Endothelial cell of umbilical vein (primary cell): Measurements from ENCODE around the gene ANKRD44.

Experiments used
- GATA2 ChIP-seq: IDR thresholded peaks from 2 replicates; pipeline ENCODE4 v1.7.0; 2011; ENCODE audit warnings: low read depth, mild to moderate bottlenecking, moderate library complexity, mixed read lengths, low read length; ENCODE audit not compliant: insufficient read length, insufficient read depth
- MYC ChIP-seq: IDR thresholded peaks from one replicate; pipeline ENCODE4 v1.6.1; 2011; ENCODE audit warnings: mild to moderate bottlenecking, low read depth, low read length
- POLR2A ChIP-seq: IDR thresholded peaks from 2 replicates; pipeline ENCODE4 v1.6.1; 2012; ENCODE audit warnings: low read depth, mild to moderate bottlenecking, control low read depth, low read length
- TF ChIP-seq, protein P1 (sequence below): IDR thresholded peaks from 2 replicates; pipeline ENCODE4 v1.6.1; 2011; ENCODE audit not compliant: insufficient read depth, insufficient read length
- TF ChIP-seq, protein P2 (sequence below), 2 donors: IDR thresholded peaks; 1 replicate in 1 of 2; 2 replicates in 1 of 2; pipeline ENCODE4 v1.5.1; 2011; ENCODE audit warnings: low read length in 2 of 2, mild to moderate bottlenecking in 2 of 2, moderate library complexity in 2 of 2, control low read depth in 1 of 2, inconsistent platforms in 1 of 2, low read depth in 1 of 2; ENCODE audit not compliant: insufficient read depth in 1 of 2; ENCODE audit errors: extremely low read depth in 1 of 2

DNA sequence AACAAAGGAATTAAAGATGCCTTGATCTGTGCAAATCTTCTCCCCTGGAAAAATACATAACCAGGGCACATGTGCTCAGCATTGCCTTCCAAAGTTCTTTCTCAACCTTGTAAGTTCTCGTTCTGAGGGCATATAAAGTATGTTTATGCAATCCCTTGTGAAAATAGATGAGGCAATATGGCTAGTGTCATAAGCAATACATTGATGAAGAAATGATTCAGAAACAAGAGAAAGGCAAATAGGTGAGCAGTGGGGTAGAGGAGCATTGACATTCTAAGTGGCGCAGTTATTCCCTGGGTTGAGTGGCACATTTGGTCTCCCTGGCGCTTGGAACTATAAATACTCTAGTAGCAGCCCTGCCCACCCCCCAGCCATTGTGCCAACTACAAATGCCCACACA lies 326.6 kb downstream of the ANKRD44 start:
- no peak for TF ChIP-seq MYC
- no peak for TF ChIP-seq GATA2
- TF ChIP-seq POLR2A = no peak
- TF ChIP-seq, protein P1, sequence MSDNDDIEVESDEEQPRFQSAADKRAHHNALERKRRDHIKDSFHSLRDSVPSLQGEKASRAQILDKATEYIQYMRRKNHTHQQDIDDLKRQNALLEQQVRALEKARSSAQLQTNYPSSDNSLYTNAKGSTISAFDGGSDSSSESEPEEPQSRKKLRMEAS = no peak
- TF ChIP-seq, protein P2, sequence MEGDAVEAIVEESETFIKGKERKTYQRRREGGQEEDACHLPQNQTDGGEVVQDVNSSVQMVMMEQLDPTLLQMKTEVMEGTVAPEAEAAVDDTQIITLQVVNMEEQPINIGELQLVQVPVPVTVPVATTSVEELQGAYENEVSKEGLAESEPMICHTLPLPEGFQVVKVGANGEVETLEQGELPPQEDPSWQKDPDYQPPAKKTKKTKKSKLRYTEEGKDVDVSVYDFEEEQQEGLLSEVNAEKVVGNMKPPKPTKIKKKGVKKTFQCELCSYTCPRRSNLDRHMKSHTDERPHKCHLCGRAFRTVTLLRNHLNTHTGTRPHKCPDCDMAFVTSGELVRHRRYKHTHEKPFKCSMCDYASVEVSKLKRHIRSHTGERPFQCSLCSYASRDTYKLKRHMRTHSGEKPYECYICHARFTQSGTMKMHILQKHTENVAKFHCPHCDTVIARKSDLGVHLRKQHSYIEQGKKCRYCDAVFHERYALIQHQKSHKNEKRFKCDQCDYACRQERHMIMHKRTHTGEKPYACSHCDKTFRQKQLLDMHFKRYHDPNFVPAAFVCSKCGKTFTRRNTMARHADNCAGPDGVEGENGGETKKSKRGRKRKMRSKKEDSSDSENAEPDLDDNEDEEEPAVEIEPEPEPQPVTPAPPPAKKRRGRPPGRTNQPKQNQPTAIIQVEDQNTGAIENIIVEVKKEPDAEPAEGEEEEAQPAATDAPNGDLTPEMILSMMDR (IDR thresholded peaks at IDR 0.05; ENCODE audit: extremely low read depth in 1 of 2, insufficient read depth in 1 of 2, low read depth in 1 of 2, low read length in 2 of 2) = no peak
